NCI-H2196 treated with DMSO at 0.1 percent for 48 hours (cell line): ENCODE measurements around the gene S100A1.

Experiments used
- DNase-seq: peaks from one replicate; lab custom pipeline; 2025; ENCODE audit not compliant: unreplicated experiment; lab: John Stamatoyannopoulos, UW

Gene S100A1

DNA sequence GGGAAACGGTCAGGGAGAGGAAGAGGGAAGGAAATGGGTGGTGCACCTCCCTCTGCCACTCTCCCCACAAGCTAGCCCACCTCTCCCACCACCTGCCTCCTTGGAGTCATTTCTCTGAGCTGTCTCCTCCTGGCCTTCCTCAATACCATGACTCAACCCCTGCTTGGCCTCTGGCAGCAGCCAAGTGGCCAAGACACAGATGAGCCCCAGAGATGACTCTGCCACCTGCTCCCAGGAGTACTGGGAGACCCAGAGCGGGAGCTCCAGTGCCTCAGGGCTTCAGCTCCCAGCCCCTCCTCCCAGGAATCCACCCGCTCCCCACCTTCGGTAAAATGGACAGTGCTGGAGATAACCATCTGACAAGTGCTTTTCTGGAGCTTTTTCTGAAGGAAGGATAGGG is 17.9 kb upstream of the S100A1 start:
- no peak for DNase-seq

DNA sequence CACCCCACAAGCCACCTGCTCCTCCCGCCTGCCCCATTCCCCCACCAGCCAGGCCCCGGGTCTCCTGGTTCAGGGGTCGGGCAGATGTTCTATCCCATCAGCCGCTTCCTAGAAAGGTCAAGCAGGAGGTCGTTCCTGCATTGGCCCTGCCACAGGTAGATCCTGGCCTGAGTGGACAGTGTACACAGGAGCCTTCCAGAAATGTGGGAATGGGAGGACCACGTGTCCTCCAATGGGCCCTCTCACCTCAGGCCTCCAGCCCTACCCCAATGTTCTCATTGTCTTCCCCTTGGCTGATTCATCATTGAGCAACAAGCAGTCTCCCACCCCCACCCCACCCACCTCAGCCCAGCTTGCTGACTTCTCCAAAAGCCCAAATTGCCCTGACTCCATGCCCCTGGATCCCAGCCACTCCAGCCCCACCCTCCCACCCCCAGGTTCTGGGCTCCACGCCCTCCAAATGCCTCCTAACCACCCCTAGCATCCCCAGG is 17.4 kb upstream of the S100A1 start:
- DNase-seq, result no peak

DNA sequence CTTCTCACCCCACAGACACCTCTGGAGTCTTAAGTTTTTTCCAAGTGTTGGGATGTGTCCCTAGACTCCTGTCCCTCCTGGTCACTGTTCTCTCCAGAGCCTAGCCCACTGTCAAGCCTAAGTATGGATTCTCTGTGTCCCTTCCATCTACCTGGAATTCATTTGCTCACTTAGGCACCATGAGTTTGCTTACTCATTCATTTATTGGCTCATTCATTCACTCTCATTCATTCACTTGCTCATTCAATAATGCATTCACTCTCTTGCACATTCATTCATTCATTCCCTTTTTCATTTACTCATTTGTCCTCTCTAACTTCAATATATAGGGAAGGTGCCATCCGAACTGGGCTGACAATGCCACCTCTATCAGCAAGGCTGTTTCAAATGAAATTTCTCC is 16.9 kb upstream of the S100A1 start:
- no peak for DNase-seq

- no peak for DNase-seq
Measured at GRCh38 chr1:153612111-153612754, 16.0 kb upstream of the S100A1 start.

GRCh38 chr1:153612755-153613331 is 15.4 kb upstream of the S100A1 start, which contains the start of gene S100A16:
Gene S100A16 (minus strand): TSS chr1:153613137. CDS start chr1:153608151, 4,986 bp downstream.
- DNase-seq, result no peak

- no peak for DNase-seq
Measured at GRCh38 chr1:153613406-153613805, 14.8 kb upstream of the S100A1 start.

- DNase-seq, result no peak
Measured at GRCh38 chr1:153614189-153614900, 13.9 kb upstream of the S100A1 start.

DNA sequence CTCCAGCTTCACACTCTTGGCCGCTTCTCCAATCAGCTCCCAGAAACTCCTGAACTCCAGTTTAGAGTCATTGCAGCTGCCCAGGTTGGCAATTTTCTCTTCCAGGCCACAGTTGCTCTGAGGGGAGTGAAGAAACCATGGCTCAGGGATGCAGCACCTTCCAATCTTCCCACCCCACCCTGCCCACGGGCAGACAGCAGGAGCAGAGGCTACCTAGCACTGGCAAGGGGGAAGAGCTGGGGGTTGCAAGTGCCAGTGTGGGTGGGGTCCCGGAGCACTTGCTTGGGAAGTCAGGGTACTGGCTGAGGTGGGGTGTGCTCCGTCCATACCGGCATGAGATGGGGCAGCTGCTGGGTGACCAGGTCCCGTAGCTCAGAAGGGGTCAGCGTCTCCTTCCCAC is 13.3 kb upstream of the S100A1 start:
- DNase-seq, result no peak

DNA sequence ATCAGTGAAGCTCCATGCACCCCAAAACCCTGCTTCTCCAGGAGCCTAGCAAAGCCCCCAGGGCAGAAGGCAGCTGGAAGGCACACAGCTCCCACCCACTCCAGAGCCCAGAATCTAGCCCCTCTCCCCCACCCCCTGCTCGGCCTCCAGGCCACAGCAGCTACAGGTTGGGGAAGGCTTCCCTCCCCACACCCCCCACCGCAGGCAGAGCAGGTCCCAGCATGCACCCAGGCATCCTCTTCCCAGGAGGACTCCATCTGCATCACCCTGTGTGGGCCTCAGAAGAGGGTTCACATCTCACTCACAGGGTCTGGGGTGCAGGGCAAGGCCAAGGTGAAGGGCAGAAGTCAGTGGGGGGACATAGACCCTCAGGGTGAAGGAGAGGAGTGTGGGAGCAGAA is 12.8 kb upstream of the S100A1 start:
- DNase-seq, result no peak

DNA sequence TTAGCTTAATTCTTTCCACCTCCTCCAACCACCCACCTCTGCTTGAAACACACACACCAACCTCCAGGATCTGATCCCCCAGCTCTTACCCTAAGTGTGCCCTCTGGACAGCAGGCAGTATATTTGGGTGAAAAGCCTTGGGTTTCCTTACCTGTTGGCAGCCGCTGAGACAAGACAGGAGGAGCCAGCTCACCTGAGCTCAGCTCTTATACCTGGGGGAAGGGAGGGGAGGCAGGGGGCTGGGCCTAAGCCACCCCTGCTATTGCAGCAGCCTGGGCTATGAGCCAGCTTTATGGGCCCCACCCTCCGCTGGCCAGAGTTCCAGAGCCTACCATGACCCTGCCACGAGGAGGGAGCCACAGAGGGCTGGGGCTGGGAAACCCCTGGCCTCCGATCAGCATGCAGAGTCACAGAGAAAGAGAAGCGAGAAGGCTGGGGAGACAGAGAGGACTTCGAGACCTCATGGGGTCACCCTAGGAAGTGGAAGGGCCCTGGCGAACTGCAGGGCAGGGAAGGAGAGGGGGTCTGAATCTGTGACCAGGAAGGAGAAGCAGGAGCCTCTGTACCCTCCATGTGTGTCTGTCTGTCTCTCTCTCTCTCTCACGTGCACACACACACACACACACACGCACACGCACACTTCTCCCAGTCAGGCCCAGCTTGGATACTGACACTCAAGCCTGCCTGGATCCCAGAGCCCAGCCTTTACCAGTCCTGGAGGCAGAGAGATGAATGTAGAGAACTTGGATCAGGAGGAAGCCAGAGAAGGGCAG is 11.9 kb upstream of the S100A1 start, which contains the start of gene S100A14:
Gene S100A14 (minus strand): TSS at position 182 of the 773 bp plus-strand sequence. CDS start 467 bp downstream, outside the sequence.
- peak; percentile 35 for DNase-seq

- DNase-seq, result no peak
Measured at GRCh38 chr1:153616917-153617311, 11.3 kb upstream of the S100A1 start.

GRCh38 chr1:153617663-153618062 is 10.6 kb upstream of the S100A1 start:
- no peak for DNase-seq

GRCh38 chr1:153619171-153619570 is 9.1 kb upstream of the S100A1 start:
- DNase-seq, result no peak

- no peak for DNase-seq
Measured at GRCh38 chr1:153623101-153623500, 5.1 kb upstream of the S100A1 start.

DNA sequence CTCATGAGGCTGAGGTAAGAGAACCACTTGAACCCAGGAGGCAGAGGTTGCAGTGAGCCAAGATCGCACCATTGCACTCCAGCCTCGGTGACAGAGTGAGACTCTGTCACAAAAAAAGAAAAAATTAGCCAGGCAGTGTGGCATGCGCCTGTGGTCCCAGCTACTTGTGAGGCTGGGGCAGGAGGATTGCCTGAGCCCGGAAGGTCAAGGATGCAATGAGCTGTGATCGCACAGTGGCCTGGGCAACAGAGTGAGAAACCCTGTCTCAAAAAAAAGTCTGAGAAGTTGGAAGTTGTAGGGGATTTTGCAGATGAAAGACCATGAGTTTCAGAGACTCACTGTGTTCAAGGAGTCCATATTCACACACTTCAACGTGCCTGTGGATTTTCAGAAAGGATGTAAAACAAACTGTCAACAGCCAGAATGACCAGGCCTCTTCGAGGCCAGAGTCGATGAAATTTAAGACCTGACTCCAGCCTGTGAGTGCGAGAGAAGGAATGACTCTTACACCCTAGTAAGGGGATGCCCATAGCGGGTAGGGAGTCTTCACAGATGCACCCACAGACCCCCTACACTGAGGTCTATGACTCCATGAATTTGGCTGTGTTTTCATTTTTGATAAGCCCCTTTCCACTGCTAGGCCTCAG is 3.1 kb upstream of the S100A1 start:
- no peak for DNase-seq

GRCh38 chr1:153626477-153626903 is 1.7 kb upstream of the S100A1 start:
- no peak for DNase-seq

GRCh38 chr1:153626904-153627714 is 1.1 kb upstream of the S100A1 start, which contains the start of gene S100A13:
Gene S100A13 (minus strand): TSS chr1:153627505. CDS start chr1:153626472, 1,033 bp downstream.
- peak; percentile 75 for DNase-seq

GRCh38 chr1:153628638-153629342 is 556 bp downstream of the S100A1 start:
- DNase-seq, result no peak

DNA sequence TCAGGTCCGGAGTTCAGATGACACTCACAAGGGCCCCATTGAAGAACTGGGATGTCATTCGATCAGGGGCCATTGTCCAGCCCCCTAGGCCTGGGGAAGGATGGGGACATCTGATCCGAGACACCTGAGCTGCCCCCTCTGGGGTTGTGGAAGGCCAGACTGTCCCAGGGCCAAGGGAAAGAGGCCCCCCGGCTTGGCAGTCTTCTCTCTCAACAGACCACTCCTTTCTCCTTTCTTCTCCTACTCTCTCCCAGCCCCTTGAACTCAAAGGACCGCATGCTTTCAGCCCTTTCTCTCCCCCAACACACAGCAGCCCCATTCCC is 1.1 kb downstream of the S100A1 start:
- DNase-seq, result no peak
